Sigmoid colon (tissue), 7 donors: Measurements from ENCODE around the gene EBLN1. TPM values are rescaled to one million over a fixed set of nuclear protein-coding genes. Genes with fewer than 3 reads are reported as not detected.

Experiments used
- DNase-seq: peaks from one replicate; pipeline ENCODE4 v3.0.0-alpha.2; 2019
- H3K27ac ChIP-seq, 4 donors: fragments of 200-600 bp; sonication (generic); one replicate each; pipeline ENCODE4 v1.5.1; 2016 to 2019; ENCODE audit warnings: mild to moderate bottlenecking in 1 of 4
- H3K27me3 ChIP-seq, 3 donors: fragments of 200-600 bp; sonication (generic); one replicate each; pipeline ENCODE4 v1.5.1; 2019; ENCODE audit warnings: mild to moderate bottlenecking in 1 of 3
- H3K36me3 ChIP-seq, 4 donors: fragments of 200-600 bp; sonication (generic); one replicate each; pipeline ENCODE4 v1.5.1; 2016 to 2019
- H3K4me1 ChIP-seq, 4 donors: fragments of 200-600 bp; sonication (generic); one replicate each; pipeline ENCODE4 v1.5.1; 2017 to 2019
- H3K4me3 ChIP-seq, 4 donors: fragments of 200-600 bp; sonication (generic); one replicate each; pipeline ENCODE4 v1.5.1; 2017 to 2019; ENCODE audit warnings: mild to moderate bottlenecking in 2 of 4, moderate library complexity in 1 of 4
- H3K9me3 ChIP-seq, 4 donors: fragments of 200-600 bp in 3 of 4; sonication (generic) in 3 of 4; one replicate each; pipeline versions ENCODE4 v1.5.1 to v1.6.1; 2013 to 2019
- CTCF ChIP-seq, 4 experiments: fragments of 450-650 bp in 3 of 4; fragments of 200-600 bp in 1 of 4; IDR thresholded peaks; one replicate each; pipeline ENCODE4 v1.5.1; 2016 to 2019; ENCODE audit warnings: antibody characterized with exemption in 4 of 4, mild to moderate bottlenecking in 3 of 4, moderate library complexity in 2 of 4
- EP300 ChIP-seq, 4 donors: sonication (generic); formaldehyde crosslinking; IDR thresholded peaks; one replicate each; pipeline ENCODE4 v1.6.1; 2017; ENCODE audit warnings: antibody characterized with exemption in 4 of 4
- POLR2A ChIP-seq, 2 donors: fragments of 450-650 bp; IDR thresholded peaks; one replicate each; pipeline ENCODE4 v1.6.1; 2016; ENCODE audit warnings: antibody characterized with exemption in 2 of 2, mild to moderate bottlenecking in 2 of 2, moderate library complexity in 2 of 2
- POLR2AphosphoS5 ChIP-seq, 4 donors: sonication (generic); formaldehyde crosslinking; IDR thresholded peaks; one replicate each; pipeline ENCODE4 v1.6.1; 2017; ENCODE audit warnings: antibody characterized with exemption in 4 of 4
- WGBS, 2 donors: extraction: QIAGEN DNeasy Blood & Tissue Kit; methylation state at CpG; one replicate each; pipeline ENCODE4 v1.1.7; 2013; 5-methylcytosine and 5-hydroxymethylcytosine counted together
- intact Hi-C: fragments of 100-400 bp; cut with DNase I; formaldehyde crosslinking; loops from one replicate; pipeline ENCODE4 v1.15.1; 2023
- polyA plus RNA-seq, 3 donors: library from polyadenylated mRNA; stranded (reverse); fragments of 200-250 nt; gene quantifications; one replicate each; pipeline ENCODE4 v1.2.3, GENCODE V29; 2013
- total RNA-seq, 4 donors: library from RNA; depleted of rRNA; stranded (reverse); fragments of >200 nt; gene quantifications; one replicate each; pipeline ENCODE4 v1.1.0, GENCODE V29; 2016
- donor health status: healthy with polysubstance abuse.
- donor health status: Bipolar disorder and iron deficiency.
- donor health status: healthy.

Gene EBLN1
- total and polyA plus RNA-seq, 7 donors: not detected

- intact Hi-C loops: loop anchor here (5.0 to 10.0 kb wide), 4 partner anchors 186 to 756 kb away; partner anchors contain the start of gene PIP4K2A
Observed at GRCh38 chr10:22250897-22251660, 33.3 kb upstream of the EBLN1 start.

GRCh38 chr10:22247636-22248035, 29.8 kb upstream of the EBLN1 start:
- Histone ChIP-seq H3K36me3 (no peaks in the 10 kb centered on the region), H3K4me3 (no peak overlapping the region), H3K9me3 (no peaks in the 10 kb centered on the region), H3K4me1 (peaks cover 0 to 10% (median 3%) of the 10 kb centered on the region in 4 donors), H3K27ac (no peak overlapping the region), H3K27me3 (no peaks in the 10 kb centered on the region)
- 45 to 81% methylated on average over 2 of the region's 2 CpGs for WGBS, 2 donors
- TF ChIP-seq POLR2AphosphoS5 (IDR thresholded peaks at IDR 0.05) (no peak), EP300 (IDR thresholded peaks at IDR 0.05) (no peak), POLR2A (IDR thresholded peaks at IDR 0.05) (no peak), CTCF (IDR thresholded peaks at IDR 0.05) (no peak)
- DNase-seq: no peak
- intact Hi-C loops: no loop called here

More at GRCh38 chr10:22250897-22251660, 33.3 kb upstream of the EBLN1 start:
- peaks cover 0 to 10% (median 5%) of the 10 kb centered on the region in 4 donors for H3K4me1 ChIP-seq
- DNase-seq: no peak
- no peaks in the 10 kb centered on the region for H3K36me3 ChIP-seq
- H3K9me3 ChIP-seq: no peaks in the 10 kb centered on the region
- TF ChIP-seq EP300 (IDR thresholded peaks at IDR 0.05) (no peak), CTCF (IDR thresholded peaks at IDR 0.05) (no peak), POLR2AphosphoS5 (IDR thresholded peaks at IDR 0.05) (no peak), POLR2A (IDR thresholded peaks at IDR 0.05) (no peak)
- peak overlapping the region; percentile 94 to 97 (median 96) for H3K27ac ChIP-seq
- WGBS, 2 donors: 12 to 14% methylated on average over 13 of the region's 13 CpGs
- H3K4me3 ChIP-seq: peak overlapping the region; percentile 61 to 86 (median 74)
- H3K27me3 ChIP-seq: no peaks in the 10 kb centered on the region

- 75 to 83% methylated on average over 3 of the region's 3 CpGs for WGBS, 2 donors
- no peak for TF ChIP-seq CTCF (IDR thresholded peaks at IDR 0.05)
- TF ChIP-seq EP300 (IDR thresholded peaks at IDR 0.05): no peak
- TF ChIP-seq POLR2AphosphoS5 (IDR thresholded peaks at IDR 0.05): no peak
- Histone ChIP-seq H3K27ac (no peak overlapping the region), H3K4me3 (no peak overlapping the region), H3K36me3 (no peaks in the 10 kb centered on the region), H3K27me3 (no peaks in the 10 kb centered on the region), H3K4me1 (peaks cover 0 to 10% (median 2%) of the 10 kb centered on the region in 4 donors), H3K9me3 (no peaks in the 10 kb centered on the region)
- DNase-seq: no peak
- intact Hi-C loops: no loop called here
Observed at GRCh38 chr10:22246680-22247391, 29.0 kb upstream of the EBLN1 start.

- Histone ChIP-seq H3K4me1 (peaks cover 0 to 6% (median 2%) of the 10 kb centered on the region in 4 donors), H3K27ac (no peak overlapping the region), H3K9me3 (no peaks in the 10 kb centered on the region), H3K4me3 (no peak overlapping the region), H3K27me3 (peaks cover 0 to 7% (median 0%) of the 10 kb centered on the region in 3 donors), H3K36me3 (no peaks in the 10 kb centered on the region)
- 86 to 87% methylated on average over 2 of the region's 2 CpGs for WGBS, 2 donors
- intact Hi-C loops: no loop called here
- TF ChIP-seq EP300 (IDR thresholded peaks at IDR 0.05): no peak
- TF ChIP-seq POLR2A (IDR thresholded peaks at IDR 0.05): no peak
- no peak for TF ChIP-seq CTCF (IDR thresholded peaks at IDR 0.05)
- TF ChIP-seq POLR2AphosphoS5 (IDR thresholded peaks at IDR 0.05): no peak
- DNase-seq: no peak
Observed at GRCh38 chr10:22245567-22245966, 27.8 kb upstream of the EBLN1 start.
